K562 (cell line): ENCODE results near the gene IP6K3. TPM values are rescaled to one million over a fixed set of nuclear protein-coding genes. Genes with fewer than 3 reads are reported as not detected.

ENCODE experiments used
- ARNT ChIP-seq, 2 experiments: fragments of 450-650 bp; IDR thresholded peaks; 2 replicates each; pipeline ENCODE4 v1.6.1; 2016; ENCODE audit warnings: mild to moderate bottlenecking in 1 of 2
- CHD2 ChIP-seq: IDR thresholded peaks from 2 replicates; pipeline ENCODE4 v1.6.1; 2011; ENCODE audit warnings: low read depth, low read length
- DACH1 ChIP-seq: fragments of 450-650 bp; IDR thresholded peaks from 2 replicates; pipeline ENCODE4 v1.6.1; 2018; ENCODE audit not compliant: partially characterized antibody
- EZH2 ChIP-seq: IDR thresholded peaks from 2 replicates; pipeline ENCODE4 v1.6.1; 2012; ENCODE audit warnings: low read depth, mild to moderate bottlenecking, inconsistent platforms, low read length, borderline replicate concordance
- KLF16 ChIP-seq: IDR thresholded peaks from 2 replicates; pipeline ENCODE4 v1.6.1; 2016; ENCODE audit warnings: antibody characterized with exemption
- MCM2 ChIP-seq: fragments of 450-650 bp; IDR thresholded peaks from 2 replicates; pipeline ENCODE4 v1.6.1; 2017; ENCODE audit warnings: low read depth, mild to moderate bottlenecking
- PBX2 ChIP-seq, 2 experiments: IDR thresholded peaks in 1 of 2; conservative IDR thresholded peaks in 1 of 2; 2 replicates each; pipeline ENCODE4 v1.6.1; 2016; ENCODE audit warnings: low read depth in 2 of 2, mild to moderate bottlenecking in 1 of 2, missing compliant biosample characterization in 1 of 2, missing genetic modification characterization in 1 of 2, moderate library complexity in 1 of 2
- PREB ChIP-seq: sonication (generic); formaldehyde crosslinking; IDR thresholded peaks from 2 replicates; pipeline ENCODE4 v1.8.1; 2023; ENCODE audit warnings: mild to moderate bottlenecking, missing genetic modification reagents
- SIRT6 ChIP-seq: IDR thresholded peaks from one replicate; pipeline ENCODE4 v1.6.1; 2012; ENCODE audit warnings: low read depth, mild to moderate bottlenecking, control low read depth, inconsistent platforms, low read length, moderate library complexity
- THRAP3 ChIP-seq: fragments of 450-650 bp; IDR thresholded peaks from 2 replicates; pipeline ENCODE4 v1.6.1; 2016; ENCODE audit warnings: mild to moderate bottlenecking, inconsistent platforms, borderline replicate concordance
- UBTF ChIP-seq, 2 experiments: IDR thresholded peaks; 2 replicates each; pipeline ENCODE4 v1.6.1; 2012; ENCODE audit warnings: improper control_type of control experiment in 2 of 2, low read depth in 2 of 2, low read length in 2 of 2, borderline replicate concordance in 1 of 2
- ZBTB11 ChIP-seq, 3 experiments: fragments of 200-800 bp in 1 of 3; fragments of 250-450 bp in 1 of 3; fragments of 450-650 bp in 1 of 3; sonication (Bioruptor Pico) in 1 of 3; sonication (Bioruptor generic) in 1 of 3; formaldehyde crosslinking in 1 of 3; IDR thresholded peaks; 2 replicates each; pipeline versions ENCODE4 v1.6.1 to v1.8.0; 2016 to 2022; ENCODE audit warnings: mild to moderate bottlenecking in 2 of 3, missing genetic modification characterization in 2 of 3, missing compliant biosample characterization in 1 of 3, moderate library complexity in 1 of 3
- ZNF511 ChIP-seq: sonication (generic); formaldehyde crosslinking; IDR thresholded peaks from 2 replicates; pipeline ENCODE4 v1.8.0; 2022; ENCODE audit warnings: mild to moderate bottlenecking, missing genetic modification reagents
- ZNF583 ChIP-seq: fragments of 250-450 bp; sonication (Bioruptor Pico); IDR thresholded peaks from 2 replicates; pipeline ENCODE4 v1.4.0; 2020
- ZNF699 ChIP-seq: fragments of 250-450 bp; sonication (Bioruptor Pico); IDR thresholded peaks from 2 replicates; pipeline ENCODE4 v1.8.0; 2021; ENCODE audit warnings: mild to moderate bottlenecking, moderate library complexity; ENCODE audit not compliant: insufficient replicate concordance
- polyA plus RNA-seq, 8 experiments: library from polyadenylated mRNA; depleted of rRNA in 4 of 8; stranded (reverse) in 5 of 8; unstranded in 3 of 8; fragments of >200 nt; fragmentation: Nextera tagmentation in 2 of 8; fragmentation: Illumina TruSeq in 1 of 8; extraction: Ambion mirVana in 2 of 8; extraction: Trizol in 1 of 8; gene quantifications; 2 replicates each; pipeline versions ENCODE4 v1.2.1 to v1.2.3, GENCODE V29; 2011 to 2014; ENCODE audit warnings: inconsistent platforms in 1 of 8, missing spikeins in 1 of 8
- total RNA-seq, 7 experiments: library from RNA; depleted of rRNA in 6 of 7; stranded (reverse); fragments of >200 nt in 6 of 7; fragmentation: Illumina TruSeq in 2 of 7; extraction: Trizol in 2 of 7; gene quantifications; 2 replicates each; pipeline versions ENCODE4 v1.2.1 to v1.2.3, GENCODE V29; 2011 to 2021; ENCODE audit warnings: low replicate concordance in 1 of 7

IP6K3 gene
- total and polyA plus RNA-seq, 9 of the 15 experiments (the other 6 are each of a cell fraction or from before 2014, with no cell fraction given) = not detected

- TF ChIP-seq UBTF (IDR thresholded peaks at IDR 0.05; ENCODE audit: borderline replicate concordance in 1 of 2, low read depth in 2 of 2, low read length in 2 of 2) (peak; percentile 54 to 92; a peak in 2 of 4 replicates), MCM2 (no peak), EZH2 (no peak), ZNF699 (CRISPR knock-in tag) (no peak), ZNF583 (CRISPR knock-in tag) (peak; percentile 92), DACH1 (no peak), THRAP3 (0 out of 2 replicates have a peak, but pooled peaks have one; percentile 77), PBX2 (CRISPR knock-in tag; IDR thresholded peaks at IDR 0.05; ENCODE audit: low read depth) (no peak), PBX2 (tag; conservative IDR thresholded peaks at IDR 0.05; ENCODE audit: low read depth) (no peak), CHD2 (0 out of 2 replicates have a peak, but pooled peaks have one; percentile 26), ZBTB11 (CRISPR knock-in tag; IDR thresholded peaks at IDR 0.05) (peak in 1 of 3 experiments; percentile 90; a peak in 2 of 6 replicates), KLF16 (no peak), SIRT6 (no peak), ARNT (IDR thresholded peaks at IDR 0.05) (peak; percentile 25 to 73; a peak in 1 of 4 replicates), PREB (CRISPR knock-in tag) (0 out of 2 replicates have a peak, but pooled peaks have one; percentile 6), ZNF511 (CRISPR knock-in tag) (0 out of 2 replicates have a peak, but pooled peaks have one; percentile 64)
Observed at GRCh38 chr6:33788694-33789549, 42.2 kb upstream of the IP6K3 start, which contains the start of gene LEMD2 (continued).
